Measurements from ENCODE around the gene TCEAL2.
"Not testable (repeated sequence)": the region's sequence is repeated elsewhere in the genome, so short reads cannot be mapped to it uniquely, and the experiment has no call there.

TCEAL2 gene

DNA sequence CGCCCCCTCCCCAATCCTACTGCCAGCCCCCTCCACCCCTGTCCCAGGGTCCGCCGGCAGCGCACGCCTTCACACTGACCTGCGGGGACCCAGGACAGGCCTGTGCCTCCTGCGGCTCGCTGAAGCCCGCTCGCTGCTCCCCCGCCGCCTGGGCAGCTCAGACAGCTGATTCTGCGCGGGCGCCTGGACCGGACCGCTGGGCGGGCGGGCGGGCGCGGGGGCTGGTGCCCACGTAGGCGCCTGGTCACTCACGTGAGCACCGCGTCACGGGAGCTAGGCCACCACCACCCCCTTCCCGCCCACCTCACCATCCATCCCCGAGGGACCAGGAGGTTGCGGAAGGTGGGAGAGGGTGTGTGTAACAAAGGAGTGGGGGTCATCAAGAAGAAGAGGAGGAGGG, 16.8 kb downstream of the TCEAL2 start, which contains the start of gene TCEAL6:
TSS of gene TCEAL6 (minus strand) at position 208 of the 400 bp plus-strand sequence.
- H3K4me3 ChIP-seq (ENCODE audit: low read length in 2 of 2); H3K4ac ChIP-seq (ENCODE audit: low read length); H3K4me2 ChIP-seq (ENCODE audit: insufficient read depth, low read length, poor library complexity, severe bottlenecking); H2BK12ac ChIP-seq (ENCODE audit: low read length); H3K18ac ChIP-seq (ENCODE audit: low read length); H3K23ac ChIP-seq (ENCODE audit: low read depth, low read length, poor library complexity); H3K9ac ChIP-seq (ENCODE audit: low read depth, low read length, poor library complexity); H3K27ac ChIP-seq (replicated peaks; ENCODE audit: low read length); DNase-seq (ENCODE audit: low spot score); H3K4me1 ChIP-seq (ENCODE audit: control insufficient read depth in 2 of 2, insufficient read depth in 1 of 2, low read depth in 1 of 2, low read length in 2 of 2); H2AFZ ChIP-seq (ENCODE audit: low read length); H2BK120ac ChIP-seq (ENCODE audit: low read depth, low read length); H2BK5ac ChIP-seq (ENCODE audit: low read length); H2AK5ac ChIP-seq (ENCODE audit: low read depth, low read length); H3K27me3 ChIP-seq (ENCODE audit: control insufficient read depth in 3 of 3, insufficient read depth in 3 of 3, low read depth in 1 of 3, low read length in 3 of 3); H3K9me3 ChIP-seq (replicated peaks in 1 of 2; ENCODE audit: control insufficient read depth in 2 of 2, insufficient read depth in 1 of 2, low read depth in 1 of 2, low read length in 2 of 2); H3K79me1 ChIP-seq (ENCODE audit: low read depth, low read length); H3K36me3 ChIP-seq (replicated peaks in 1 of 2; ENCODE audit: control insufficient read depth in 2 of 2, insufficient read depth in 2 of 2, low read length in 2 of 2); H3K14ac ChIP-seq (ENCODE audit: low read length); H2BK15ac ChIP-seq (ENCODE audit: low read length); H4K8ac ChIP-seq (ENCODE audit: low read depth, low read length); H4K91ac ChIP-seq (ENCODE audit: low read depth, low read length, poor library complexity): not testable (repeated sequence)
- no CpG with 5 or more reads among the region's 31 CpGs for WGBS, 2 donors (ENCODE audit: extremely low coverage in 2 of 2, insufficient read length in 2 of 2, insufficient replicate concordance in 1 of 2)

DNA sequence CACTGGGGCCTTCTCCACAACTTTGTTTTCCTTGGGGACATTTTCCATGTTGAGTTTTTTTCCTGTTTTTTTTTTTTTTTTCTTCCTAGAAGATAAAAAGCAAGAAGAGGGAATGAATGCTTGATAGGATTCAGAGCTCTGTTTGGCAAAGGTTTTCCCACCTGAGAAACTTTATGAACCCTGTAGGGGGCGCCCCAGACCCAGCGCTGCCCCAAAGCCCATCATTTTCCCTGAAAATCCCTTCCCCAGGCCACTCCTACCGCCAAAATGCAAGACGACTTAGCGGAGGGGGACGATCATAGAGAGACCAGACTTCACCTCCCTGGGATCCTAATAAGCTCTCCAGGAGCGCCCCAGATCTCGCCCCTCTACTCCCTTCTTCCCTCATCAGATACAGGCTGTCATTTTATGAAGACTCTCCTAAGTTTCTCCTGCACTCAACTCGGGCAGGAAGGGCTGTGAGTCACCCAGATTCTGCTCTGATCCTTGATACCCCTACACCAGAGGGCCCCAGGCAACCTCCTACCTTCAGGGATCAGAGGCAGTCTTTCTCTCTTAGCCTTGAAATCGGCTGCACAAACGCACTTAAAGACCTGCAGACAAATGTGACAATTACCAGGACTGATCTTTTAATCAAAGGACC, 28.9 kb downstream of the TCEAL2 start:
- Histone ChIP-seq H3K27me3 (ENCODE audit: control insufficient read depth in 3 of 3, insufficient read depth in 3 of 3, low read depth in 1 of 3, low read length in 3 of 3) (no peaks in the 10 kb centered on the region), H2BK5ac (ENCODE audit: low read length) (no peak overlapping the region), H2AK5ac (ENCODE audit: low read depth, low read length) (no peak overlapping the region), H2BK15ac (ENCODE audit: low read length) (no peak overlapping the region), H2BK12ac (ENCODE audit: low read length) (no peak overlapping the region), H2BK120ac (ENCODE audit: low read depth, low read length) (no peak overlapping the region), H3K14ac (ENCODE audit: low read length) (no peak overlapping the region), H3K4me2 (ENCODE audit: insufficient read depth, low read length, poor library complexity, severe bottlenecking) (peak overlapping the region; percentile 11), H4K8ac (ENCODE audit: low read depth, low read length) (no peak overlapping the region), H3K9me3 (replicated peaks in 1 of 2; ENCODE audit: control insufficient read depth in 2 of 2, insufficient read depth in 1 of 2, low read depth in 1 of 2, low read length in 2 of 2) (no peaks in the 10 kb centered on the region), H3K23ac (ENCODE audit: low read depth, low read length, poor library complexity) (no peak overlapping the region), H4K91ac (ENCODE audit: low read depth, low read length, poor library complexity) (no peak overlapping the region), H3K4me1 (ENCODE audit: control insufficient read depth in 2 of 2, insufficient read depth in 1 of 2, low read depth in 1 of 2, low read length in 2 of 2) (no peaks in the 10 kb centered on the region), H3K9ac (ENCODE audit: low read depth, low read length, poor library complexity) (no peak overlapping the region), H3K4ac (ENCODE audit: low read length) (no peak overlapping the region), H3K36me3 (replicated peaks in 1 of 2; ENCODE audit: control insufficient read depth in 2 of 2, insufficient read depth in 2 of 2, low read length in 2 of 2) (no peaks in the 10 kb centered on the region), H3K18ac (ENCODE audit: low read length) (no peak overlapping the region), H3K4me3 (ENCODE audit: low read length in 2 of 2) (no peak overlapping the region), H2AFZ (ENCODE audit: low read length) (no peak overlapping the region), H3K79me1 (ENCODE audit: low read depth, low read length) (no peaks in the 10 kb centered on the region), H3K27ac (replicated peaks; ENCODE audit: low read length) (no peak overlapping the region)
- WGBS, 2 donors (ENCODE audit: extremely low coverage in 2 of 2, insufficient read length in 2 of 2, insufficient replicate concordance in 1 of 2) = no CpG with 5 or more reads among the region's 11 CpGs
- DNase-seq (ENCODE audit: low spot score) = no peak

DNA sequence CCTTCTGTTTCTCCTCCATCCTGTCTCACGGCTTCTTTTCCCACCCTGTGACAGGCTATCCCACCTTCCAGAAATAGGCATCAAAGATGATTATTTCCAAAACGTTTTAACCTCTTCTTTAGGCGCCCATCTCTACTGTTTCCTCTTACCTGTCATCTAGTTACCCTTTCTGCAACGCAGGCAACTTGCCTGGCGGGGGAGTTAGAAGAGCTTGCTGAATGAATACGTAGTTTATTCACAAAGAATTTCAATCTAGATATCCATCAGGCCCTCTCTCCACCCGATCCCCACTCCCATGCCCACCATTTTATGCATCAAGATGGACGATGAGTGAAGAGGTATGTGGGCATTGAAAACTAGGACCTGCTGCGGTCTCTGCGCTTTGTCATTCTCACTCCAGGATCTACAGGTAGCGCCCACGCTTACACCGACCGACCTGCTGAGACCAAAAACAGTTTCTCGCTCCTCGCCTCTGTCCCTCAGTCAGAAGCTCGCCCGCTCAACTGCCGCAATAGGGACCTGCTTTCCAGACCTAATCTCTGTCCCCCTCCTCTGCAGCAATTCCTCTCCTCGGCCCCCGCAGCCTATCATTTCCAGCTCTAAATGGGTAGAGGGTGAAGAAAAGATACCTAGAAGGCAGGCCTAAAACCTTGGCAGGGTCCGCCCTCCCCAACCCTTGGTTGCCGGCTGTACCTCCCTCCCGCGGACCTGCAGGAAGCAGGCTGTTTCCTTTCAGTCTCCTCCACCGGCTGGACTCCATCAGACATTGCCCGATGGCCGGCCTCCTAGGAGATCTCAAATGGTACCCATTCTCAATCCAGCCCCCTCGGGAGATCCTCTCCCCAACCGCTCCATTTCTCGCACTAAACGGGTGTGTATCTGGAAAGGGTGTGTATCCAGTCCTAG, 29.7 kb downstream of the TCEAL2 start:
- Histone ChIP-seq H2AFZ (ENCODE audit: low read length) (no peak overlapping the region), H3K27me3 (ENCODE audit: control insufficient read depth in 3 of 3, insufficient read depth in 3 of 3, low read depth in 1 of 3, low read length in 3 of 3) (no peaks in the 10 kb centered on the region), H3K9me3 (replicated peaks in 1 of 2; ENCODE audit: control insufficient read depth in 2 of 2, insufficient read depth in 1 of 2, low read depth in 1 of 2, low read length in 2 of 2) (no peaks in the 10 kb centered on the region), H3K4me2 (ENCODE audit: insufficient read depth, low read length, poor library complexity, severe bottlenecking) (peak overlapping the region; percentile 67), H3K23ac (ENCODE audit: low read depth, low read length, poor library complexity) (no peak overlapping the region), H3K9ac (ENCODE audit: low read depth, low read length, poor library complexity) (peak overlapping the region; percentile 47), H2AK5ac (ENCODE audit: low read depth, low read length) (no peak overlapping the region), H3K79me1 (ENCODE audit: low read depth, low read length) (no peaks in the 10 kb centered on the region), H3K27ac (replicated peaks; ENCODE audit: low read length) (no peak overlapping the region), H2BK120ac (ENCODE audit: low read depth, low read length) (no peak overlapping the region), H2BK15ac (ENCODE audit: low read length) (no peak overlapping the region), H3K36me3 (replicated peaks in 1 of 2; ENCODE audit: control insufficient read depth in 2 of 2, insufficient read depth in 2 of 2, low read length in 2 of 2) (no peaks in the 10 kb centered on the region), H3K18ac (ENCODE audit: low read length) (no peak overlapping the region), H4K91ac (ENCODE audit: low read depth, low read length, poor library complexity) (no peak overlapping the region), H2BK12ac (ENCODE audit: low read length) (no peak overlapping the region), H3K4me3 (ENCODE audit: low read length in 2 of 2) (peak overlapping the region in 1 of 2 donors; percentile 87), H3K4me1 (ENCODE audit: control insufficient read depth in 2 of 2, insufficient read depth in 1 of 2, low read depth in 1 of 2, low read length in 2 of 2) (no peaks in the 10 kb centered on the region), H2BK5ac (ENCODE audit: low read length) (no peak overlapping the region), H3K4ac (ENCODE audit: low read length) (no peak overlapping the region), H4K8ac (ENCODE audit: low read depth, low read length) (no peak overlapping the region), H3K14ac (ENCODE audit: low read length) (no peak overlapping the region)
- WGBS, 2 donors (ENCODE audit: extremely low coverage in 2 of 2, insufficient read length in 2 of 2, insufficient replicate concordance in 1 of 2) = no CpG with 5 or more reads among the region's 32 CpGs
- peak; percentile 24 for DNase-seq (ENCODE audit: low spot score)

DNA sequence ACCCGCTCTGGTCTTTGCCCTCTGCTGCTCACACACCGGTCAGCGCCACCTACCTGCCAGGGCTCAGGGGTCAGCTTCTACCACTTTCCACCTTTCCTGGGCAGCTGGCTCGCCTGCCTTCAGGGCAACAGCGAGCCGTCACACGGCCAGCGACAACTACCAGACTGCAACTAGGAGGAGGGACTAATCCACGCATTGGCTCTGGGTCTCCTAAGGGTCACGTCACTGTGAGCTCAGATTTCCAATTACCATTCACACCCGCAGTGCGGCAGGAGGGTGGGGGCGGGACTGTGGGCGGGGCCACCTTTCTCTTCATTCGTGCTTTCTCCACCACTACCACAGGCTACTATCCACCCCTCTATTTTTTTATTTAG, 30.3 kb downstream of the TCEAL2 start, which contains the start of gene BEX5:
TSS of gene BEX5 (minus strand) at position 172 of the 374 bp plus-strand sequence. CDS start 1,712 bp downstream, outside the sequence.
- Histone ChIP-seq H2AFZ (ENCODE audit: low read length) (no peak within 1 kb of the TSS), H3K4me1 (ENCODE audit: control insufficient read depth in 2 of 2, insufficient read depth in 1 of 2, low read depth in 1 of 2, low read length in 2 of 2) (no peaks in the 10 kb centered on the region), H3K18ac (ENCODE audit: low read length) (no peak within 1 kb of the TSS), H2AK5ac (ENCODE audit: low read depth, low read length) (no peak within 1 kb of the TSS), H3K27ac (replicated peaks; ENCODE audit: low read length) (no peak within 1 kb of the TSS), H3K14ac (ENCODE audit: low read length) (no peak within 1 kb of the TSS), H2BK15ac (ENCODE audit: low read length) (no peak within 1 kb of the TSS), H3K4ac (ENCODE audit: low read length) (no peak within 1 kb of the TSS), H3K4me3 (ENCODE audit: low read length in 2 of 2) (peak within 1 kb of the TSS in 1 of 2 donors; percentile 87), H3K23ac (ENCODE audit: low read depth, low read length, poor library complexity) (no peak within 1 kb of the TSS), H3K27me3 (ENCODE audit: control insufficient read depth in 3 of 3, insufficient read depth in 3 of 3, low read depth in 1 of 3, low read length in 3 of 3) (no peaks in the 10 kb centered on the region), H3K36me3 (replicated peaks in 1 of 2; ENCODE audit: control insufficient read depth in 2 of 2, insufficient read depth in 2 of 2, low read length in 2 of 2) (no peaks in the 10 kb centered on the region), H3K9ac (ENCODE audit: low read depth, low read length, poor library complexity) (peak within 1 kb of the TSS; percentile 47), H4K8ac (ENCODE audit: low read depth, low read length) (no peak within 1 kb of the TSS), H3K79me1 (ENCODE audit: low read depth, low read length) (no peaks in the 10 kb centered on the region), H2BK5ac (ENCODE audit: low read length) (no peak within 1 kb of the TSS), H3K9me3 (replicated peaks in 1 of 2; ENCODE audit: control insufficient read depth in 2 of 2, insufficient read depth in 1 of 2, low read depth in 1 of 2, low read length in 2 of 2) (no peaks in the 10 kb centered on the region), H2BK12ac (ENCODE audit: low read length) (no peak within 1 kb of the TSS), H4K91ac (ENCODE audit: low read depth, low read length, poor library complexity) (no peak within 1 kb of the TSS), H2BK120ac (ENCODE audit: low read depth, low read length) (no peak within 1 kb of the TSS), H3K4me2 (ENCODE audit: insufficient read depth, low read length, poor library complexity, severe bottlenecking) (peak within 1 kb of the TSS; percentile 67)
- DNase-seq (ENCODE audit: low spot score) = peak; percentile 61
- no CpG with 5 or more reads among the region's 15 CpGs for WGBS, 2 donors (ENCODE audit: extremely low coverage in 2 of 2, insufficient read length in 2 of 2, insufficient replicate concordance in 1 of 2)

Data from neuronal stem cell (in vitro differentiated cells).